HG03469 (cell line): Measurements from ENCODE around the gene NXN.
"Not testable (repeated sequence)": the region's sequence is repeated elsewhere in the genome, so short reads cannot be mapped to it uniquely, and the experiment has no call there.

Source experiments
- ATAC-seq: cut with Tn5 transposase; IDR thresholded peaks from one replicate; pipeline ENCODE4 v1.9.1; 2021; ENCODE audit warnings: mild to moderate bottlenecking, moderate library complexity, moderate number of reproducible peaks; ENCODE audit not compliant: unreplicated experiment

Gene NXN

DNA sequence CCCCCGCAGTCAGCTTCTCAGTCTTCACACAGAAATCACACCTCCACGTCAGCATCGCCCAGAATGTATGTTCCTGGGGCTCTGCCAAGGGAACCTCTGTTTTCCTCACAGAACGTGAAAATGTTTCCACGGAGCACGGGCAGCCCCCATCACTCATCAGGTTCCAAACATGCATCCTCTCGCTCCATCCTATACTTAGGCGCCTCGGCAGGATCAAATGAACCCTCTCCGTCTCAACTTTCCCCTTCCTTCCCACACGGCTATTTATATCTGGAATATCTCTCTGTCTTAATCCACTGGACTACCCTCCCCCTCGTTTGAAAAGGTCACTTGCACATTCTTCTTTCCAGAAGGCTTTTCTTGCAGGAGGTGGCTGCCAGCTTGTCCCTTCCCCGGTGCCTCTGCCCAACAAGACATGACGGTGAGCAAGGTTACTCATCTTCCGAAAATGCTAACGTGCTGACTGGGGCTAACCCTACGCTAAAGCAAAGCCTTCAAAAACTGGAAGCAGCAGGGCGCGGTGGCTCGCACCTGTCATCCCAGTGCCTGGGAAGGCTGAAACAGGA lies 21.6 kb downstream of the NXN start:
- ATAC-seq = no peak

DNA sequence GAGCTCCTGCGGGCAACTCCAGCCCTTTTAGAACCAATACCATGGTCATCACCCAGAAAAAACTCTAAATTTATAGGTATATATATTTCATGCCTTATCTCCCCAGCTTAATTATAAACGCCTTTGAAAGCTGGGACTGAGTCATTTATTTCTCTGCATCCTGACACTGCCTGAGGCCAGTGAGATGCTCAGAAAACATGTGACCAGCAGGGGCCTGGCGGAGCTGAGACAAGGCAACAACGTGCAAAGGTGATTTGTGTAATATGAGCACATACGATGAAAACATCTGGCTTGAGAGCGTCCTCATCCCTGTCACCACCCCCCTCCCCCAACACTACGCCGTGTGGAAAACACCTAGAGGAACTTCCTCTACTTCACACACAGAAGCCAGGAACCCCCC lies 22.7 kb downstream of the NXN start:
- no peak for ATAC-seq

- ATAC-seq = no peak
Measured at GRCh38 chr17:954431-955164, 25.0 kb downstream of the NXN start.

DNA sequence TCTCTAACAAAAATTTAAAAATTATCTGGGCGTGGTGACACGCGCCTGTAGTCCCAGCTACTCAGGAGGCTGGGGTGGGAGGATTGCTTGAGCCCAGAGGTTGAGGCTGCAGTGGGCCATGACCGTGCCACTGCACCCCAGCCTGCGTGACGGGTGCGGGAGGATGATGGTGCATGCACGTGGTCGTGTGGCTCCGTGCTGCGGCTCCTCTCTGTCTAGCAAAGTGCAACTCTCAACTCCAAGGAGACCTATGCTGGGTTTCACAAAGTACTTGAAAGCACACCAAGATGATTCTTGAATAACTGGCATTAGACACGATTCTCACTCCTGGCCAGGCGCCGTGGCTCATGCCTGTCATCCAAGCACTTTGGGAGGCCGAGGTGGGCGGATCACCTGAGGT lies 25.8 kb downstream of the NXN start:
- no peak for ATAC-seq

GRCh38 chr17:952592-952991 lies 27.0 kb downstream of the NXN start:
- ATAC-seq = not testable (repeated sequence)

DNA sequence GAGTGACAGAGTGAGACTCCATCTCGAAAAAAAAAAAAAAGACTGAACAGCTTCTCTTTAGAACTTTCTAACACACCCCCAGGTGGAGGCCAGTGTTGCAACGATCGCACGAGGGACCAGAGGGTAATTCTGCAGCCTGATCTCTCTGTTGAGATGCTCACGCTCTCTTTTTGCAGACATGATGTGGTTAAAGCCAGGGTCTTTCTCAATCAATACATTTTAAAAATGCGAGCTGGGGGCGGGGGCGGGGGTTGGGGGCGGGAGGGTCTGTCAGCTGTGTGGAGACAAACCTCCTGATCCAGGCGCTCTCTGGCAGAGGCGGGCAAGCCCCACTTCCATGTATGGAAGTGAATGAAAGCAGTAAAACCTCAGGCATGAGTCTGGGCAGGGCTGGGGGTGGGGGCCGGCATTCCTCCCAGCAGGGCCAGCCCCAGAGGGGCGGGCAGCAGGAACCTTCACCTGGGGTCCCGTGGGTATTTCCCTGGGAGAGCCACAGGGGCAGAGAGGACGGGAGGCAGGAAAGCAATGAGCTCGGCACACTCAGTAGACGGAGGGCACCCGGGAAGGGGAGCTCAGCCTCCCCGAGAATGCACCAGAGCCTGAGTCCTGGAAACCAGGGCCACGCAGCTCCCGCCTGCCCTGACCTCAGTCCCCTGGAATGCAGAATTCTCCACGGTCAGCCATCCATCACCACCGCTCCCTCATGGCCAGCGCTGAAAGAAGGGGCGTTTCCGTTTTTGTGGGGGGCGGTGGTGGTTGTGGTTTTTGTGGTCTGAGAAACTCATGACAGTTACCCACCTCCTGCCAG lies 28.0 kb downstream of the NXN start:
- ATAC-seq = no peak

GRCh38 chr17:949623-950303 lies 29.8 kb downstream of the NXN start:
- ATAC-seq = no peak

- no peak for ATAC-seq
Measured at GRCh38 chr17:948284-948852, 31.2 kb downstream of the NXN start.

DNA sequence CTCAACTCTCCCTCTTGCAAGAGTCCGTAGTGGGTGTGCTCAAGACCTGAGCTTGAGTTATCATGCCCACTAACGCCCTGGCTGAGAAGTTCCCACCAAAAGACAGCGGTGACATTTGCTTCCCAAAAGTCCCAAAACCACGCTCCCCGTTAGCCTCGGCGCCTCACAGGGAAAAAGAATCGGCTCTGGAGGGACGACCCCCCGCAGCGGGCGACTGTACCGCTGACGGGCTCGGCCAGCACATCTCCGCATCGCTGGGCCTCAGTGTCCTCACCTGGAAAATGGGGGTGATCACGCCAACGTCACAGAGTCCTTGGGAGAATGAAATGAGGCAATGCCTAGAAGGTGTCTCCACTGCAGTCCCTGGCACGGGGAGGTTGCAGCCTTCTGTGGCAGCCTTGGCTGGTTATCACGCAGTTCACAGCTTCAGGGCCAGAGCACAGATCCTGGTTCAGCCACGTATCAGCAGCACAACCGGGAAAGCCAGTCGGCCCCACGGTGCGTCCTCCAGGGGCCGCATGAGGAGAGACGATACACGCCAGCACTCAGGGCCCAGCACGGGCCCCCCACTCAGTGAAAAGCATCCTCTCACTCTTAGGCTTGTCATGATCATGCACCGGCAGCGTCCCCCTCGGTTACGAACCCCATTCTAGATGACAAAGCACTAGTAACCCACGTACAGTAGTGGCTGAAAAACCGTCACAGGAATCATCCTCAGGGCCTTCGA lies 32.9 kb downstream of the NXN start:
- ATAC-seq = no peak

GRCh38 chr17:945672-946071 lies 33.9 kb downstream of the NXN start:
- ATAC-seq = no peak

DNA sequence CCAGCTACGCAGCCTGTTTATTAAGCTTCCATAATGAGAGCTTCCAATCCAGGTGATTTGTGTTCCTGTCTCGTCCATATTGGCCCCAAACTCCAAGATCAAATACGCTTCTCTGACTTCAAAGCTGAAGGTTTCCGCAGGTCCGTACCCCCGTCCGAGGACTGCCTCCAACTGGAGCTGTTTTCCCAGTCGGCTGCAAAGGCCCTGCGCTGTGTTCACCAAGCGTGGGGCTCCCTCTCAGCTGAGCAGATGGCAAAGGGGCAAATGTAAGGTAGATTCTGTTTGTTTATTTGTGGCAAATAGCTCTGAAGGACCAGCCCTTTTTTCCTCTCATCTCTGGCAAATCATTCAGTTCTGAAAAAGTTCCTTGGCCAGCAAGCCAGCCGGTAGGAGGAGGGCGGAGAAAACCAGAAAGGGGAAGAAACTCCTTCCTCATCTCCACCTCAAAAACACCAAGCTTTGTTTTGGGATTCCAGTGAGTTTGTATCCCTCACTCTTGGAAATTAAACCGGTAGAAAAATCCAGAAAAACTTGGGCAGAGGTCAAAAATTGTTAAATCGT lies 35.2 kb downstream of the NXN start:
- no peak for ATAC-seq

DNA sequence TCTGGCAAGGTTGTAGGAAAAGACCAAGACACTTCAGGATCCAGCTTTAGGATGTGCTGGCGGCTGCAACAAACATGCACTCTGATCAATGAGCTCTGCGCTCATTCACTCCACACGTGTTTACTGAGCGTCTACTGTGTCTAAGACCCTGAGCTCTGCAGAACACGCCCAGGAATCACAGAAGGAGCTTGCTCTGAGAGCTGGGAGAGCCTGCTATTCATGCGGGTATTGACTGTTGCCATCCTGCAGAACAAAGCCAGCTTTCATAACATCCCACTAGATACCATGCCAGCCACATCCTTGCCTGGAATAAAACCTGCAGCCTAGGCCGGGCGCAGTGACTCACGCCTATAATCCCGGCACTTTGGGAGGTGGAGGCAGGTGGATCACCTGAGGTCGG lies 44.1 kb downstream of the NXN start:
- no peak for ATAC-seq

GRCh38 chr17:933312-934073 lies 46.1 kb downstream of the NXN start:
- ATAC-seq = no peak

- no peak for ATAC-seq
Measured at GRCh38 chr17:930258-930657, 49.3 kb downstream of the NXN start.

DNA sequence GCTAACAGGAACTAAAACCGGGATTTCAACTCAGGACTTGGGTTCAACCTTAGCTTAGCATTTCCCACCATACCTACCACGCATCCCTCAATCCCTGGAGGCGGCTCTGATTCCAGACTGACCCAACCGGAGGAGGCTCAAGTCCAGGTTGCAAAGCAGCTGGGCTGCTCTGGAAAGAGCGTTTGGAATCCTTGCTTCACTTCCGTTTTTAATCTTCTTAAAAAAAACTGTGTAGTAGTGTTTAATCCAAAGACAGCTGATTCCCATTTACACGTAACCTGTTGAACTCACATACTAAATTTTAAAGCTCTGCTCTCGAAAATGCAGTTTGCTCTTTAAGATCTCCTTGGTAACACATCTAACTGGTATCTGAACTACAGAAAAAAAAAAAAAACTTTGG lies 50.0 kb downstream of the NXN start:
- no peak for ATAC-seq

- no peak for ATAC-seq
Measured at GRCh38 chr17:927611-928461, 51.7 kb downstream of the NXN start.

- no peak for ATAC-seq
Measured at GRCh38 chr17:925817-926216, 53.8 kb downstream of the NXN start.

- no peak for ATAC-seq
Measured at GRCh38 chr17:924711-925475, 54.7 kb downstream of the NXN start.
